ENCODE measurements around the gene TIPRL.

The TIPRL gene

DNA sequence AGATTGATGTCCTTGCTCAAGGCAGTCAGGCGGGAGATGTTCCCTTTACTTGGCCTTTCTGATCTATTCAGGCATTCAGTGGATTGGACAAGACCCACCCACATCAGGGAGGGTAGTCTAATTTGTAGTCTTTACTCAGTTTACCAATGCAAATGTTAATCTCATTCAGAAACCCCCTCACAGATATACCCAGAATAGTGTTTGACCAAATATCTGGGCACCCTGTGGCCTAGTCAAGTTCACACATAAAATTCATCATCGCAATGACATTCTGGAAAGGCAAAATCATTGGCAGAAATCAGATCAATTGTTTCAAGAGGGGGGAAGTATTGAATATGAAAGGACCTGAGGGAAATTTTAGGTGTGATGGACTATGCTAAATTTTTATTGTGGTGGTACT lies 34.6 kb downstream of the TIPRL start:
- DNase-seq (ENCODE audit: low read depth, low spot score): no peak

GRCh38 chr1:168216171-168216570 lies 37.4 kb downstream of the TIPRL start:
- DNase-seq (ENCODE audit: low read depth, low spot score): no peak

- DNase-seq (ENCODE audit: low read depth, low spot score): no peak
Observed at GRCh38 chr1:168217664-168218063, 38.9 kb downstream of the TIPRL start.

DNA sequence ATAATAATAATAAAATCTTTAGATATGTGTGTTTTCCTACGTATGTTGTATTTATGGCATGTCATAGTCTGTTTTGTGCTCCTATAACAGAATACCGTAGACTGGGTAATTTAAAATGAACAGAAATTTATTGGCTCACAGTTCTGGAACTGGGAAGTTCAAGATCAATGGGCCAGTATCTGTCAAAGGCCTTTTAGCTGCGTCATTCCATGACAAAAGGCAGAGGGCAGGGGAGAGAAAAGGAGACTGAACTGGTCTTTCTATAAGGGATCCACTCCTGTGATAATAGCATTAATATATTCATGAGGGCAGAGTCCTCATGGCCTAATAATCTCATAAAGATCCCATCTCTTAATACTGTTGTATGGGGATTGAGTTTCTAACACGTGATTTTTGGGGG lies 39.9 kb downstream of the TIPRL start:
- DNase-seq (ENCODE audit: low read depth, low spot score): no peak

- no peak for DNase-seq (ENCODE audit: low read depth, low spot score)
Observed at GRCh38 chr1:168220470-168220871, 41.7 kb downstream of the TIPRL start.

DNA sequence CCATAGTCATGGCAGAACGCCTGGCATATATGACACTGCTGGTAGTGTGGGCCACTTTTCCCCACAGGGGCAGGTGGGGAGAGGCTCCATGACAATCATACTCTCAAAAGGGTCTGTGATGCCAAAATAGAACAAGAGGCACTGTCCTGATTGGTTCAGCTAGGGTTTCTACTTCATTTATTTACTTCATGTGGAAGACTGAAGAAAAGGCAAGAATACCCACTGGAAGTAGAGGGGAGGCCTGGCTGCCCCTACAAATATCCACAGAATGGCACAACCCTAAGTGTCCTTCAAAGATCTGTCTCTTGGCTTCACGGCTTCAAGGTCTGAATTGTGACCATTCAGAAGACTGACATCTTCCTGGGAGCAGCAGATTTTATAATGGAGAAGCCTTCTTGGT lies 42.5 kb downstream of the TIPRL start:
- no peak for DNase-seq (ENCODE audit: low read depth, low spot score)

- no peak for DNase-seq (ENCODE audit: low read depth, low spot score)
Observed at GRCh38 chr1:168223261-168223660, 44.5 kb downstream of the TIPRL start.

GRCh38 chr1:168223681-168224540 lies 45.1 kb downstream of the TIPRL start:
- DNase-seq (ENCODE audit: low read depth, low spot score): no peak

DNA sequence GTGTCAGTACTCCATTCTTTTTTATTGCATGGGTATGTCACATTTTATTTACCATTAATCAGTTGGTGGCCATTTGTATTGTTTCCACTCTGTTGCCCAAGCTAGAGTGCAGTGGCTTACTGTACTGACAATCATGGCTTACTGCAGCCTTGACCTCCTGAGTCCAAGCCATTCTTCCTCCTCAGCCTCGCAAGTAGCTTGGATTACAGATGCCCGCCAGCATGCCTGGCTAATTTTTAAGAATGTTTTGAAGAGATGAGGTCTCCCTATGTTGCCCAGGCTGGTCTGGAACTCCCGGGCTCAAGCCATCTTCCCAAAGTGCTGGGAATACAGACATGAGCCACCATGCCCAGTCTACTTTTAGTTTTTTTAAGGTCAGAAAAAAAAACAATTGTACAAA lies 46.2 kb downstream of the TIPRL start:
- DNase-seq (ENCODE audit: low read depth, low spot score): no peak

GRCh38 chr1:168225476-168226190 lies 46.9 kb downstream of the TIPRL start, which contains the start of gene SFT2D2:
SFT2D2 (plus strand) TSS chr1:168226004; CDS start chr1:168226080, 76 bp downstream.
- no peak for DNase-seq (ENCODE audit: low read depth, low spot score)

- no peak for DNase-seq (ENCODE audit: low read depth, low spot score)
Observed at GRCh38 chr1:168227620-168228019, 48.9 kb downstream of the TIPRL start.

DNA sequence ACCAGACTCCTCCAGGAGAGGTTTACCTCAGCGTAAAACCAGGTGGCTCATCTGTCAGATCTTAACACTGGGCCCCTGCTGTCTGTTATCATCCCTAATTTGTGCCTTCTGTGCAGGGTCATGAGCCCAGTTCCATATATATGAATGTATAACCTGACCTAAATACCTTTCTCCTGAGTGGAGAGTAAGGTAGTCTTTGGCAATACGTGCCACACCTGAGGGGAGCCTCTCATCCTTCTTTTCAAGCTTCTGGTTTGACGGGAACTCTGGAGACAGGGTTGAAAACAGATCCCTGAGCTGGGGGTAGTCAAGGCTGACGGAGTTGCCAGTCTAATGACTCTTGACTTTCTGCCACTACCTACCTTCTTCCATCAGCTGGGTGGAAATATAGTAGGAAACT lies 51.1 kb downstream of the TIPRL start:
- DNase-seq (ENCODE audit: low read depth, low spot score): no peak

- no peak for DNase-seq (ENCODE audit: low read depth, low spot score)
Observed at GRCh38 chr1:168230709-168231108, 51.9 kb downstream of the TIPRL start.

GRCh38 chr1:168234846-168235547 lies 56.2 kb downstream of the TIPRL start:
- no peak for DNase-seq (ENCODE audit: low read depth, low spot score)

- no peak for DNase-seq (ENCODE audit: low read depth, low spot score)
Observed at GRCh38 chr1:168235548-168235885, 56.8 kb downstream of the TIPRL start.

DNA sequence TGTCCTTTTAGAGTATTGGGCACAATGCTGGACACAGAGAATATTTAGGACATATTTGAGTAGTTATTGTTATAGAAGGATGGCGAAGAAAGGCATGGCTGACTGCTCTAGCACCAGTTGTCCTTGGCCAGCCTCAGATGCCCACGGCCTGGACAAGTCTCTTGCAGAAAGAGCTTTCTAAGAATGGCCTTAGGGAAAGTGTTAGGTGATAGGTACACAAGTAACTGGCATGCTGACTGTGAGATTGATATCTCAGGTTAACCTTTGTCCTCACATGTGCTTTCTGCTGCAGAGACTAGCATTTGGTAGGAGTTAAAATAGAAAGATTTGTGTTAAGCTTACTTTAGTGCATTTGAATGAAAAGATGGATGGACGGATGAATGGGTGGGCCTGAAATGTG lies 57.2 kb downstream of the TIPRL start:
- DNase-seq (ENCODE audit: low read depth, low spot score): no peak

DNA sequence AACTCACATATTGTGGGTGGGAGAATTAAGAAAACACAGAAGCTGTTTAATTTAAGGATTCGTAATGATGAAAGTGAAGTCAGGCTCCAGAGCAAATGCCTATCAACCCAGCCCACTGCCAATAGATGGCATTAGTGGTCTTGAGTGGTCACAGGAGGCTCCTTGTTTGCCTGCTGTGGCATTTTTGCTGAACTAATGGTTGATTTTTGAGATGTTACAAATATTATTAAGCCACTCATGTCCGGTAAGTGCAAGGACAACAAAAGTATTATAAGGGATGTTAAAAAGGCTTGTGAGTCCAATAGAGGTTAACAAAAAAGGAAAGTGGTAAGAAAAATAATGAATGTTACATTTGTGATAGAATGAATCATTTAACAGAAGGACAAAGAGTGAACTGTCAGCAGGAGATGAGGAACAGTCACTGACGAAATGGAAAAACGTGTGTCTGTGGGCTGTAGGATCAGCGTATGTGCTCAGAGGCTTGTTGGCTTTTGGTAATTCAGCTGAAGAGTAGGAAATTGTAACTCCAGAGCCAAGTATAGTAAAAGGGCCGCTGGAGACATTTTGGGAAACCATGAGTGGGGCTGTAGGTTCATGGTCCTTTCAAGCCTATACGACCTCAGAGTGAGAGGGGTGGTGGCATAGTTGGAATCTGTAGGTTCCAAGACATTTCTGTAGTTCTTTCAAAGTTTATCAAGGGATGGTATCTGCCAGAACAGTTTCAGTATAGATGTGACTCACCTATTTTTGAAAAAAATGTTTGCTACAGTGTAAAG lies 58.3 kb downstream of the TIPRL start:
- DNase-seq (ENCODE audit: low read depth, low spot score): no peak

GRCh38 chr1:168243198-168243597 lies 64.4 kb downstream of the TIPRL start:
- no peak for DNase-seq (ENCODE audit: low read depth, low spot score)

GRCh38 chr1:168243636-168244212 lies 65.0 kb downstream of the TIPRL start:
- no peak for DNase-seq (ENCODE audit: low read depth, low spot score)

DNA sequence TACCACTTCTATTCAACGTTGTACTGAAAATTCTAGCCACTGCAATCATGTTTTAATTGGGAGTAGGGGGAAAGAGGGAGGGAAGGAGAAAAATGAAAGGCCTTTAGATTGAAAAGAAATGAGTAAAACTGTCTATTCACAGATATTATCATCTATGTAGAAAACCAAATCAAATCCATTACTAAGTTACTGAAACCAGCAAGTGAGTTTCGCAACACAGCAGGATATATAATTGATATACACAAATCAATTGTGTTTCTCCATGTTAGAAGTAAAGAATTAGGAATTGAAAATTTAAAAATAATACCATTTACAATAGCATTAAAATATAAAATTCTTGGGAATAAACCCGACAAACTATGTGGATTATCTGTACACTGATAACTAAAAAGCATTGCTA lies 66.3 kb downstream of the TIPRL start:
- DNase-seq (ENCODE audit: low read depth, low spot score): no peak

GRCh38 chr1:168246506-168246905 lies 67.7 kb downstream of the TIPRL start:
- no peak for DNase-seq (ENCODE audit: low read depth, low spot score)

Measured in smooth muscle cell of the brain vasculature (primary cell).